SK-N-SH (cell line): ENCODE data around the gene SH3TC1. TPM values are rescaled to one million over a fixed set of nuclear protein-coding genes. Genes with fewer than 3 reads are reported as not detected.

ENCODE experiments used
- CTCF ChIA-PET: fragments of 300-600, 350-600 bp; formaldehyde crosslinking; extraction: SDS; loops from one replicate; lab custom pipeline; 2021; lab: Yijun Ruan, JAX
- POLR2A ChIA-PET: fragments of 350-600 bp; sonication (Branson Sonifier 250); formaldehyde crosslinking; extraction: SDS; loops from one replicate; lab custom pipeline; 2020; ENCODE audit warnings: antibody characterized with exemption, inconsistent platforms; lab: Yijun Ruan, JAX
- DNase-seq: peaks from one replicate; pipeline ENCODE4 v3.0.0; 2012
- H2AFZ ChIP-seq: fragments of 200-600 bp; sonication (generic); 2 replicates; pipeline ENCODE4 v1.8.1; 2016; ENCODE audit warnings: antibody characterized with exemption, mild to moderate bottlenecking, low read depth
- H3F3A ChIP-seq: fragments of 200-600 bp; sonication (generic); replicated peaks from 2 replicates; pipeline ENCODE3; 2016; ENCODE audit warnings: antibody characterized with exemption, mild to moderate bottlenecking; ENCODE audit not compliant: insufficient read depth
- H3K27ac ChIP-seq, 2 experiments: fragments of 200-500 bp in 1 of 2; fragments of 200-600 bp in 1 of 2; sonication (Bioruptor generic) in 1 of 2; sonication (generic), shearing (Covaris generic) in 1 of 2; 2 replicates each; pipeline versions ENCODE4 v1.5.1 to v1.6.1; 2014 to 2016; ENCODE audit warnings: low read depth in 2 of 2, inconsistent platforms in 1 of 2, low read length in 1 of 2, mild to moderate bottlenecking in 1 of 2, mixed read lengths in 1 of 2
- H3K27me3 ChIP-seq: fragments of 200-600 bp; sonication (generic), shearing (Covaris generic); 2 replicates; pipeline ENCODE4 v1.6.1; 2016; ENCODE audit warnings: mixed run types; ENCODE audit not compliant: insufficient read depth
- H3K36me3 ChIP-seq, 2 experiments: fragments of 200-500 bp in 1 of 2; fragments of 200-600 bp in 1 of 2; sonication (Bioruptor generic) in 1 of 2; sonication (generic) in 1 of 2; replicated peaks in 1 of 2; 2 replicates each; pipeline versions ENCODE3 to v1.5.1; 2014 to 2016; ENCODE audit warnings: low read length in 1 of 2, mild to moderate bottlenecking in 1 of 2; ENCODE audit not compliant: insufficient read depth in 2 of 2, control insufficient read depth in 1 of 2
- H3K4me1 ChIP-seq, 2 experiments: fragments of 200-500 bp in 1 of 2; fragments of 200-600 bp in 1 of 2; sonication (Bioruptor generic) in 1 of 2; sonication (generic), shearing (Covaris generic) in 1 of 2; 2 replicates each; pipeline versions ENCODE4 v1.5.1 to v1.6.1; 2014 to 2016; ENCODE audit warnings: low read depth in 1 of 2, low read length in 1 of 2, mixed run types in 1 of 2; ENCODE audit not compliant: insufficient read depth in 2 of 2, control insufficient read depth in 1 of 2
- H3K4me2 ChIP-seq: fragments of 200-600 bp; sonication (generic), shearing (Covaris generic); 2 replicates; pipeline ENCODE4 v1.6.1; 2017; ENCODE audit warnings: mixed run types
- H3K4me3 ChIP-seq, 2 experiments: fragments of 200-500 bp in 1 of 2; fragments of 200-600 bp in 1 of 2; sonication (Bioruptor generic) in 1 of 2; sonication (generic), shearing (Covaris generic) in 1 of 2; 2 replicates each; pipeline versions ENCODE4 v1.5.1 to v1.8.1; 2014 to 2016; ENCODE audit warnings: low read depth in 2 of 2, inconsistent platforms in 1 of 2, low read length in 1 of 2, mild to moderate bottlenecking in 1 of 2, mixed read lengths in 1 of 2, moderate library complexity in 1 of 2
- H3K79me2 ChIP-seq: fragments of 200-600 bp; sonication (generic); 2 replicates; pipeline ENCODE4 v1.8.1; 2017; ENCODE audit warnings: mild to moderate bottlenecking; ENCODE audit not compliant: insufficient read depth
- H3K9ac ChIP-seq: fragments of 200-600 bp; sonication (generic); 2 replicates; pipeline ENCODE4 v1.6.1; 2017; ENCODE audit warnings: mixed run types
- H3K9me2 ChIP-seq: fragments of 200-600 bp; sonication (generic); 2 replicates; pipeline ENCODE4 v1.6.1; 2017; ENCODE audit warnings: mixed run types
- H3K9me3 ChIP-seq: fragments of 200-600 bp; sonication (generic); 2 replicates; pipeline ENCODE4 v1.6.1; 2017; ENCODE audit warnings: mixed run types, mild to moderate bottlenecking, moderate library complexity
- H4K20me1 ChIP-seq: fragments of 200-600 bp; sonication (generic); 2 replicates; pipeline ENCODE4 v1.6.1; 2017; ENCODE audit warnings: mild to moderate bottlenecking, mixed run types; ENCODE audit not compliant: insufficient read depth
- CHD2 ChIP-seq: fragments of 150-350 bp; IDR thresholded peaks from 2 replicates; pipeline ENCODE4 v1.6.1; 2018; ENCODE audit warnings: low read length; ENCODE audit not compliant: partially characterized antibody
- CTCF ChIP-seq: fragments of 200-600 bp; sonication (generic); IDR thresholded peaks from 2 replicates; pipeline ENCODE4 v1.6.1; 2017; ENCODE audit warnings: antibody characterized with exemption, mild to moderate bottlenecking, moderate library complexity
- EZH2phosphoT487 ChIP-seq: fragments of 200-600 bp; sonication (generic); IDR thresholded peaks from 2 replicates; pipeline ENCODE4 v1.6.1; 2017; ENCODE audit warnings: low read depth, mixed run types, mild to moderate bottlenecking, antibody characterized with exemption, moderate library complexity, borderline replicate concordance
- FOSL2 ChIP-seq: IDR thresholded peaks from 2 replicates; pipeline ENCODE4 v1.4.0; 2012; ENCODE audit warnings: low read depth, mild to moderate bottlenecking, moderate library complexity, borderline replicate concordance
- MXI1 ChIP-seq: IDR thresholded peaks from 2 replicates; pipeline ENCODE4 v1.6.1; 2012; ENCODE audit warnings: mild to moderate bottlenecking, low read depth, low read length, improper control_type of control experiment
- NFIC ChIP-seq: IDR thresholded peaks from 2 replicates; pipeline ENCODE4 v1.4.0; 2012; ENCODE audit warnings: borderline replicate concordance
- REST ChIP-seq: IDR thresholded peaks from 2 replicates; pipeline ENCODE4 v1.6.1; 2012; ENCODE audit warnings: mild to moderate bottlenecking, low read depth, low read length, moderate library complexity
- SMC3 ChIP-seq: IDR thresholded peaks from 2 replicates; pipeline ENCODE4 v1.6.1; 2012; ENCODE audit warnings: low read depth, low read length, improper control_type of control experiment
- WGBS: methylation state at CpG from one replicate; pipeline ENCODE4 v1.1.6; 2017; ENCODE audit warnings: low lambda C conversion rate; 5-methylcytosine and 5-hydroxymethylcytosine counted together
- polyA plus RNA-seq, 3 experiments: library from polyadenylated mRNA; depleted of rRNA; stranded (reverse); fragments of >200 nt; gene quantifications; 2 replicates each; pipeline ENCODE4 v1.2.3, GENCODE V29; 2012
- TF ChIP-seq, protein P1 (sequence below): fragments of 150-350 bp; IDR thresholded peaks from 2 replicates; pipeline ENCODE4 v1.6.1; 2016; ENCODE audit warnings: mild to moderate bottlenecking, low read depth, low read length
- TF ChIP-seq, protein P2 (sequence below): IDR thresholded peaks from 2 replicates; pipeline ENCODE4 v1.4.0; 2012; ENCODE audit warnings: low read depth, borderline replicate concordance

The SH3TC1 gene
- polyA plus RNA-seq, 1 of the 3 experiments (the other 2 are of a cell fraction) = 2.7 TPM

DNA sequence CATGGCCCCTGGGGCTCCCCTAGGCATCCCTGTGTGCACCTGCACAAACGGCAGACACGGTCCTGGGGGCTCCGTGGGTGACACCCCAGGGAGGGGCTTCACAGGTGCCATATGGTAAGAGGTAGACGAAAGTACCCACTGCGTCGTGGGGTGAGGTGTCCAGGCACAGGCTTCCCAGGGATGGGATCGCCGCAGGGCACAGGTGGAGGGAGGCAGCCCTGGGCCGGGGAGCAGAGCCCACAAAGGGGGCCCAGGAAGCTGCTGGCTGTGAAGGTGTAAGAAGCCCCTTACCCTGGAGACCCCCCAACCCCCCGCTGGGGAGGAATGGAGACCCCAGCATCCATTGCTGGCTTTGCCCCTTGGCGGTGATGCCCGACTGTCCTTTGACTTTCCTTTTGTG is 10.9 kb downstream of the SH3TC1 start:
- WGBS = 69% methylated on average over 4 of the region's 12 CpGs
- no peak overlapping the region for H3K9ac ChIP-seq
- no peak overlapping the region for H3K4me2 ChIP-seq
- H3K36me3 ChIP-seq = no peaks in the 10 kb centered on the region
- H3K4me1 ChIP-seq = peaks cover 0 to 17% of the 10 kb centered on the region in 2 experiments; a peak in 1 of 4 replicates
- no peak overlapping the region; a peak in 1 of 4 replicates for H3K27ac ChIP-seq
- H4K20me1 ChIP-seq = no peaks in the 10 kb centered on the region
- no peak for DNase-seq
- ChIA-PET CTCF (no interaction called here), POLR2A (no interaction called here)
- H3F3A ChIP-seq = no peaks in the 10 kb centered on the region
- H3K9me2 ChIP-seq = no peaks in the 10 kb centered on the region
- no peaks in the 10 kb centered on the region for H3K79me2 ChIP-seq
- no peak overlapping the region for H3K4me3 ChIP-seq
- no peak for TF ChIP-seq NFIC
- no peak for TF ChIP-seq CTCF
- no peak for TF ChIP-seq CHD2
- TF ChIP-seq EZH2phosphoT487 = no peak
- TF ChIP-seq SMC3 = no peak
- TF ChIP-seq, protein P1, sequence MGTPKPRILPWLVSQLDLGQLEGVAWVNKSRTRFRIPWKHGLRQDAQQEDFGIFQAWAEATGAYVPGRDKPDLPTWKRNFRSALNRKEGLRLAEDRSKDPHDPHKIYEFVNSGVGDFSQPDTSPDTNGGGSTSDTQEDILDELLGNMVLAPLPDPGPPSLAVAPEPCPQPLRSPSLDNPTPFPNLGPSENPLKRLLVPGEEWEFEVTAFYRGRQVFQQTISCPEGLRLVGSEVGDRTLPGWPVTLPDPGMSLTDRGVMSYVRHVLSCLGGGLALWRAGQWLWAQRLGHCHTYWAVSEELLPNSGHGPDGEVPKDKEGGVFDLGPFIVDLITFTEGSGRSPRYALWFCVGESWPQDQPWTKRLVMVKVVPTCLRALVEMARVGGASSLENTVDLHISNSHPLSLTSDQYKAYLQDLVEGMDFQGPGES = no peak
- TF ChIP-seq MXI1 = no peak
- TF ChIP-seq, protein P2, sequence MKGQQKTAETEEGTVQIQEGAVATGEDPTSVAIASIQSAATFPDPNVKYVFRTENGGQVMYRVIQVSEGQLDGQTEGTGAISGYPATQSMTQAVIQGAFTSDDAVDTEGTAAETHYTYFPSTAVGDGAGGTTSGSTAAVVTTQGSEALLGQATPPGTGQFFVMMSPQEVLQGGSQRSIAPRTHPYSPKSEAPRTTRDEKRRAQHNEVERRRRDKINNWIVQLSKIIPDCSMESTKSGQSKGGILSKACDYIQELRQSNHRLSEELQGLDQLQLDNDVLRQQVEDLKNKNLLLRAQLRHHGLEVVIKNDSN = no peak
- no peak for TF ChIP-seq FOSL2
- TF ChIP-seq REST = no peak
- H2AFZ ChIP-seq = no peak overlapping the region
- H3K27me3 ChIP-seq = no peaks in the 10 kb centered on the region
- H3K9me3 ChIP-seq = no peaks in the 10 kb centered on the region
